HEK293 (cell line): ENCODE measurements around the gene CALHM3.

Experiments used
- CTCF ChIA-PET: fragments of 350-600 bp; formaldehyde crosslinking; extraction: SDS; loops from one replicate; lab custom pipeline; 2021; ENCODE audit warnings: antibody characterized with exemption; lab: Yijun Ruan, JAX
- POLR2A ChIA-PET: fragments of 300-600 bp; formaldehyde crosslinking; extraction: SDS; loops from one replicate; lab custom pipeline; 2020; ENCODE audit warnings: antibody characterized with exemption, inconsistent platforms; lab: Yijun Ruan, JAX
- H3K27ac ChIP-seq: fragments of 200-500 bp; sonication (Bioruptor generic); 2 replicates; pipeline ENCODE4 v1.5.1; 2014; ENCODE audit warnings: low read depth, low read length, control low read depth, inconsistent platforms; ENCODE audit errors: extremely low read depth
- H3K36me3 ChIP-seq, 2 experiments: fragments of 200-500 bp in 1 of 2; sonication (Bioruptor generic) in 1 of 2; 1 replicate in 1 of 2; 2 replicates in 1 of 2; pipeline ENCODE4 v1.5.1; 2014 to 2017; ENCODE audit warnings: inconsistent platforms in 2 of 2, low read length in 2 of 2; ENCODE audit not compliant: control insufficient read depth in 2 of 2, insufficient read depth in 1 of 2
- H3K4me1 ChIP-seq: fragments of 200-500 bp; sonication (Bioruptor generic); 2 replicates; pipeline ENCODE4 v1.5.1; 2014; ENCODE audit warnings: mild to moderate bottlenecking, low read length, inconsistent platforms; ENCODE audit not compliant: control insufficient read depth, insufficient read depth
- H3K4me3 ChIP-seq: 2 replicates; pipeline ENCODE4 v1.5.1; 2011; ENCODE audit warnings: low read depth, mild to moderate bottlenecking, control low read depth, low read length, moderate library complexity
- H3K9me3 ChIP-seq: fragments of 200-500 bp; sonication (Bioruptor generic); 2 replicates; pipeline ENCODE4 v1.5.1; 2014; ENCODE audit warnings: low read depth, low read length, inconsistent platforms; ENCODE audit not compliant: control insufficient read depth, insufficient read depth
- BCL11A ChIP-seq: fragments of 450-650 bp; formaldehyde crosslinking; IDR thresholded peaks from 2 replicates; pipeline ENCODE4 v1.5.1; 2016; ENCODE audit warnings: low read depth, missing biosample characterization, missing genetic modification characterization
- EGR2 ChIP-seq: fragments of 450-650 bp; formaldehyde crosslinking; IDR thresholded peaks from 2 replicates; pipeline ENCODE4 v1.5.1; 2016; ENCODE audit warnings: low read depth, missing biosample characterization, missing genetic modification characterization
- GLI2 ChIP-seq: fragments of 450-650 bp; formaldehyde crosslinking; IDR thresholded peaks from 2 replicates; pipeline ENCODE4; 2017; ENCODE audit warnings: missing biosample characterization, missing genetic modification characterization, low read depth, borderline replicate concordance
- GLIS1 ChIP-seq: fragments of 450-650 bp; formaldehyde crosslinking; IDR thresholded peaks from 2 replicates; pipeline ENCODE4 v1.5.1; 2016; ENCODE audit warnings: missing biosample characterization, missing genetic modification characterization
- ZFHX2 ChIP-seq: fragments of 450-650 bp; formaldehyde crosslinking; conservative IDR thresholded peaks from 2 replicates; pipeline ENCODE4 v1.5.1; 2016; ENCODE audit warnings: missing biosample characterization, missing genetic modification characterization
- ZFP69B ChIP-seq: fragments of 450-650 bp; formaldehyde crosslinking; IDR thresholded peaks from 2 replicates; pipeline ENCODE4 v1.5.1; 2016; ENCODE audit warnings: missing biosample characterization, missing genetic modification characterization
- ZNF10 ChIP-seq: fragments of 450-650 bp; formaldehyde crosslinking; IDR thresholded peaks from 2 replicates; pipeline ENCODE4 v1.5.1; 2017; ENCODE audit warnings: missing biosample characterization, missing genetic modification characterization
- TF ChIP-seq, protein P1 (sequence below): fragments of 450-650 bp; formaldehyde crosslinking; IDR thresholded peaks from 2 replicates; pipeline ENCODE4 v1.5.1; 2016; ENCODE audit warnings: missing biosample characterization, missing genetic modification characterization, borderline replicate concordance
- TF ChIP-seq, protein P2 (sequence below): fragments of 450-650 bp; formaldehyde crosslinking; IDR thresholded peaks from 2 replicates; pipeline ENCODE4 v1.5.1; 2016; ENCODE audit warnings: missing biosample characterization, missing genetic modification characterization
- TF ChIP-seq, protein P3 (sequence below): fragments of 450-650 bp; formaldehyde crosslinking; IDR thresholded peaks from 2 replicates; pipeline ENCODE4 v1.5.1; 2016; ENCODE audit warnings: missing biosample characterization, missing genetic modification characterization
- TF ChIP-seq, protein P4 (sequence below): fragments of 450-650 bp; formaldehyde crosslinking; IDR thresholded peaks from 2 replicates; pipeline ENCODE4 v1.5.1; 2016; ENCODE audit warnings: missing biosample characterization, missing genetic modification characterization, low read depth
- TF ChIP-seq, protein P5 (sequence below): fragments of 450-650 bp; formaldehyde crosslinking; IDR thresholded peaks from 2 replicates; pipeline ENCODE4 v1.5.1; 2016; ENCODE audit warnings: missing biosample characterization, missing genetic modification characterization, low read depth
- TF ChIP-seq, protein P6 (sequence below): fragments of 450-650 bp; formaldehyde crosslinking; IDR thresholded peaks from 2 replicates; pipeline ENCODE4 v1.5.1; 2016; ENCODE audit warnings: missing biosample characterization, missing genetic modification characterization
- TF ChIP-seq, protein P7 (sequence below): fragments of 450-650 bp; formaldehyde crosslinking; IDR thresholded peaks from 2 replicates; pipeline ENCODE4 v1.5.1; 2016; ENCODE audit warnings: missing biosample characterization, missing genetic modification characterization

Gene CALHM3

DNA sequence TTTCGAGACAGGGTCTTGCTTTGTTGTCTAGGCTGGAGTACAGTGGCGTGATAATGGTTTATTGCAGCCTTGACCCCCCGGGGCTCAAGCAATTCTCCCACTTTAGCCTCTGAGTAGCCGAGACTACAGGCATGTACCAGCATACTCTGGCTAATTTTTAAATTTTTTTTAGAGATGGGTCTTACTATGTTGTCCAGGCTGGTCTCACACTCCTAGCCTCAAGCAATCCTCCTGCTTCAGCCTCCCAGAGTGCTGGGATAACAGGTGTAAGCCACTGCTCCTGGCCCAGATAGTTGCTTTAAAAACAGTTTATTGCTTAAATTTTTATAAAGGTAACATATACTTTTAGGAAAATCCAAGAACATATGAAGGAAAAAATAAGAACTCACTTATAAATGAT, 40.8 kb upstream of the CALHM3 start:
- Histone ChIP-seq H3K4me3 (no peak overlapping the region), H3K9me3 (no peaks in the 10 kb centered on the region), H3K27ac (no peak overlapping the region), H3K36me3 (no peaks in the 10 kb centered on the region), H3K4me1 (no peaks in the 10 kb centered on the region)
- POLR2A ChIA-PET = no interaction called here
- TF ChIP-seq ZFP69B = no peak
- TF ChIP-seq, protein P1, sequence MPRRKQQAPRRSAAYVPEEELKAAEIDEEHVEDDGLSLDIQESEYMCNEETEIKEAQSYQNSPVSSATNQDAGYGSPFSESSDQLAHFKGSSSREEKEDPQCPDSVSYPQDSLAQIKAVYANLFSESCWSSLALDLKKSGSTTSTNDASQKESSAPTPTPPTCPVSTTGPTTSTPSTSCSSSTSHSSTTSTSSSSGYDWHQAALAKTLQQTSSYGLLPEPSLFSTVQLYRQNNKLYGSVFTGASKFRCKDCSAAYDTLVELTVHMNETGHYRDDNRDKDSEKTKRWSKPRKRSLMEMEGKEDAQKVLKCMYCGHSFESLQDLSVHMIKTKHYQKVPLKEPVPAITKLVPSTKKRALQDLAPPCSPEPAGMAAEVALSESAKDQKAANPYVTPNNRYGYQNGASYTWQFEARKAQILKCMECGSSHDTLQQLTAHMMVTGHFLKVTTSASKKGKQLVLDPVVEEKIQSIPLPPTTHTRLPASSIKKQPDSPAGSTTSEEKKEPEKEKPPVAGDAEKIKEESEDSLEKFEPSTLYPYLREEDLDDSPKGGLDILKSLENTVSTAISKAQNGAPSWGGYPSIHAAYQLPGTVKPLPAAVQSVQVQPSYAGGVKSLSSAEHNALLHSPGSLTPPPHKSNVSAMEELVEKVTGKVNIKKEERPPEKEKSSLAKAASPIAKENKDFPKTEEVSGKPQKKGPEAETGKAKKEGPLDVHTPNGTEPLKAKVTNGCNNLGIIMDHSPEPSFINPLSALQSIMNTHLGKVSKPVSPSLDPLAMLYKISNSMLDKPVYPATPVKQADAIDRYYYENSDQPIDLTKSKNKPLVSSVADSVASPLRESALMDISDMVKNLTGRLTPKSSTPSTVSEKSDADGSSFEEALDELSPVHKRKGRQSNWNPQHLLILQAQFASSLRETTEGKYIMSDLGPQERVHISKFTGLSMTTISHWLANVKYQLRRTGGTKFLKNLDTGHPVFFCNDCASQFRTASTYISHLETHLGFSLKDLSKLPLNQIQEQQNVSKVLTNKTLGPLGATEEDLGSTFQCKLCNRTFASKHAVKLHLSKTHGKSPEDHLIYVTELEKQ (tag by site-specific recombination) = no peak
- TF ChIP-seq GLI2 (tag by site-specific recombination) = no peak
- TF ChIP-seq, protein P2, sequence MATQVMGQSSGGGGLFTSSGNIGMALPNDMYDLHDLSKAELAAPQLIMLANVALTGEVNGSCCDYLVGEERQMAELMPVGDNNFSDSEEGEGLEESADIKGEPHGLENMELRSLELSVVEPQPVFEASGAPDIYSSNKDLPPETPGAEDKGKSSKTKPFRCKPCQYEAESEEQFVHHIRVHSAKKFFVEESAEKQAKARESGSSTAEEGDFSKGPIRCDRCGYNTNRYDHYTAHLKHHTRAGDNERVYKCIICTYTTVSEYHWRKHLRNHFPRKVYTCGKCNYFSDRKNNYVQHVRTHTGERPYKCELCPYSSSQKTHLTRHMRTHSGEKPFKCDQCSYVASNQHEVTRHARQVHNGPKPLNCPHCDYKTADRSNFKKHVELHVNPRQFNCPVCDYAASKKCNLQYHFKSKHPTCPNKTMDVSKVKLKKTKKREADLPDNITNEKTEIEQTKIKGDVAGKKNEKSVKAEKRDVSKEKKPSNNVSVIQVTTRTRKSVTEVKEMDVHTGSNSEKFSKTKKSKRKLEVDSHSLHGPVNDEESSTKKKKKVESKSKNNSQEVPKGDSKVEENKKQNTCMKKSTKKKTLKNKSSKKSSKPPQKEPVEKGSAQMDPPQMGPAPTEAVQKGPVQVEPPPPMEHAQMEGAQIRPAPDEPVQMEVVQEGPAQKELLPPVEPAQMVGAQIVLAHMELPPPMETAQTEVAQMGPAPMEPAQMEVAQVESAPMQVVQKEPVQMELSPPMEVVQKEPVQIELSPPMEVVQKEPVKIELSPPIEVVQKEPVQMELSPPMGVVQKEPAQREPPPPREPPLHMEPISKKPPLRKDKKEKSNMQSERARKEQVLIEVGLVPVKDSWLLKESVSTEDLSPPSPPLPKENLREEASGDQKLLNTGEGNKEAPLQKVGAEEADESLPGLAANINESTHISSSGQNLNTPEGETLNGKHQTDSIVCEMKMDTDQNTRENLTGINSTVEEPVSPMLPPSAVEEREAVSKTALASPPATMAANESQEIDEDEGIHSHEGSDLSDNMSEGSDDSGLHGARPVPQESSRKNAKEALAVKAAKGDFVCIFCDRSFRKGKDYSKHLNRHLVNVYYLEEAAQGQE (tag by site-specific recombination) = no peak
- TF ChIP-seq, protein P3, sequence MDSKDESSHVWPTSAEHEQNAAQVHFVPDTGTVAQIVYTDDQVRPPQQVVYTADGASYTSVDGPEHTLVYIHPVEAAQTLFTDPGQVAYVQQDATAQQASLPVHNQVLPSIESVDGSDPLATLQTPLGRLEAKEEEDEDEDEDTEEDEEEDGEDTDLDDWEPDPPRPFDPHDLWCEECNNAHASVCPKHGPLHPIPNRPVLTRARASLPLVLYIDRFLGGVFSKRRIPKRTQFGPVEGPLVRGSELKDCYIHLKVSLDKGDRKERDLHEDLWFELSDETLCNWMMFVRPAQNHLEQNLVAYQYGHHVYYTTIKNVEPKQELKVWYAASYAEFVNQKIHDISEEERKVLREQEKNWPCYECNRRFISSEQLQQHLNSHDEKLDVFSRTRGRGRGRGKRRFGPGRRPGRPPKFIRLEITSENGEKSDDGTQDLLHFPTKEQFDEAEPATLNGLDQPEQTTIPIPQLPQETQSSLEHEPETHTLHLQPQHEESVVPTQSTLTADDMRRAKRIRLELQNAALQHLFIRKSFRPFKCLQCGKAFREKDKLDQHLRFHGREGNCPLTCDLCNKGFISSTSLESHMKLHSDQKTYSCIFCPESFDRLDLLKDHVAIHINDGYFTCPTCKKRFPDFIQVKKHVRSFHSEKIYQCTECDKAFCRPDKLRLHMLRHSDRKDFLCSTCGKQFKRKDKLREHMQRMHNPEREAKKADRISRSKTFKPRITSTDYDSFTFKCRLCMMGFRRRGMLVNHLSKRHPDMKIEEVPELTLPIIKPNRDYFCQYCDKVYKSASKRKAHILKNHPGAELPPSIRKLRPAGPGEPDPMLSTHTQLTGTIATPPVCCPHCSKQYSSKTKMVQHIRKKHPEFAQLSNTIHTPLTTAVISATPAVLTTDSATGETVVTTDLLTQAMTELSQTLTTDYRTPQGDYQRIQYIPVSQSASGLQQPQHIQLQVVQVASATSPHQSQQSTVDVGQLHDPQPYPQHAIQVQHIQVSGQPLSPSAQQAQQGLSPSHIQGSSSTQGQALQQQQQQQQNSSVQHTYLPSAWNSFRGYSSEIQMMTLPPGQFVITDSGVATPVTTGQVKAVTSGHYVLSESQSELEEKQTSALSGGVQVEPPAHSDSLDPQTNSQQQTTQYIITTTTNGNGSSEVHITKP (tag by site-specific recombination) = no peak
- no peak for TF ChIP-seq ZNF10 (tag by site-specific recombination)
- CTCF ChIA-PET = no interaction called here

DNA sequence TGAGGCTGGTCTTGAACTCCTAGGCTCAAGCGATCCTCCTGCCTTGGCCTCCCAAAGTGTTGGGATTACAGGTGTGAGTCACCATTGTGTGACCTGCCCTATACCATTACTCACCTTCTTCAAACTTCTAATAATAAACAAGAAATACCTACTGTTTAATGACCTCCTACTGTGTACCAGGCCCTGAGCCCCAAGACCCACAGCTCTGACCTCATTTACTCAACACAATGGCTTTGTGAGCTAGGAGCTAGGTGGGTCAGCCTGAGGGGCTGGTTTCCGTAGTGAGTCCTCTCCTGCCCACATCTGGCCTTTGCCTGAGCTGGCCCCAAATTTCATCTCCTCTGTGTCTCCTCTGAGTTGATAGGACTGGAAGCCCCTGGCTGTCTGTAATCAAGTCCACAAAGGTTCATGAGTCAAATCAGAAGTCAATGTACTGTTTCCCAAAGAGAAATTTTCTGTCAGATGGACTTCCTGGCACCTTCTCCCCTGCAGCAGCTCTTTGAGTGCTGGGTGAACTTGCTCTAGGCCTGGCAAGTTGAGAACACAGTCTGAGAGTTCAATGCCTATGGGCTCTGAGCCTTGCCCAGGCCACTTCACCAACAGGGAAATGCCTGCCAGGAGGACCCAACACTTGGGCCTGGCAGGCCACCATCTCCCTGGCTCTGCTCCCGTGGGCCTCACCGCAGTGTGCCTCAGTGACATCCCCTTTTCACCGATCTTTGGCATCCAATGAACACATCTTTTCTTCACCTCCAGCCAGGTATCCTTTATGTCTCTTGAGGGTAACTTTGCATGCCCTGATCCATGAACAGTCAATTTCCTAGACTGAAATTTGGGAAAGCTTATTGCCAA, 38.4 kb upstream of the CALHM3 start:
- H3K27ac ChIP-seq = no peak overlapping the region
- CTCF ChIA-PET = interaction anchor here (1.0 to 1.3 kb wide), 3 partner anchors 10 to 49 kb away, joined by 3 read pairs; no protein-coding TSS in a partner anchor
- H3K9me3 ChIP-seq = no peaks in the 10 kb centered on the region
- POLR2A ChIA-PET = no interaction called here
- no peaks in the 10 kb centered on the region for H3K4me1 ChIP-seq
- H3K36me3 ChIP-seq = no peaks in the 10 kb centered on the region
- no peak overlapping the region for H3K4me3 ChIP-seq
- TF ChIP-seq, protein P4, sequence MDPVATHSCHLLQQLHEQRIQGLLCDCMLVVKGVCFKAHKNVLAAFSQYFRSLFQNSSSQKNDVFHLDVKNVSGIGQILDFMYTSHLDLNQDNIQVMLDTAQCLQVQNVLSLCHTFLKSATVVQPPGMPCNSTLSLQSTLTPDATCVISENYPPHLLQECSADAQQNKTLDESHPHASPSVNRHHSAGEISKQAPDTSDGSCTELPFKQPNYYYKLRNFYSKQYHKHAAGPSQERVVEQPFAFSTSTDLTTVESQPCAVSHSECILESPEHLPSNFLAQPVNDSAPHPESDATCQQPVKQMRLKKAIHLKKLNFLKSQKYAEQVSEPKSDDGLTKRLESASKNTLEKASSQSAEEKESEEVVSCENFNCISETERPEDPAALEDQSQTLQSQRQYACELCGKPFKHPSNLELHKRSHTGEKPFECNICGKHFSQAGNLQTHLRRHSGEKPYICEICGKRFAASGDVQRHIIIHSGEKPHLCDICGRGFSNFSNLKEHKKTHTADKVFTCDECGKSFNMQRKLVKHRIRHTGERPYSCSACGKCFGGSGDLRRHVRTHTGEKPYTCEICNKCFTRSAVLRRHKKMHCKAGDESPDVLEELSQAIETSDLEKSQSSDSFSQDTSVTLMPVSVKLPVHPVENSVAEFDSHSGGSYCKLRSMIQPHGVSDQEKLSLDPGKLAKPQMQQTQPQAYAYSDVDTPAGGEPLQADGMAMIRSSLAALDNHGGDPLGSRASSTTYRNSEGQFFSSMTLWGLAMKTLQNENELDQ (tag by site-specific recombination) = no peak
- TF ChIP-seq GLIS1 (tag by site-specific recombination) = 0 out of 2 replicates have a peak, but pooled peaks have one; percentile 18
- TF ChIP-seq BCL11A (tag by site-specific recombination) = no peak
- TF ChIP-seq, protein P5, sequence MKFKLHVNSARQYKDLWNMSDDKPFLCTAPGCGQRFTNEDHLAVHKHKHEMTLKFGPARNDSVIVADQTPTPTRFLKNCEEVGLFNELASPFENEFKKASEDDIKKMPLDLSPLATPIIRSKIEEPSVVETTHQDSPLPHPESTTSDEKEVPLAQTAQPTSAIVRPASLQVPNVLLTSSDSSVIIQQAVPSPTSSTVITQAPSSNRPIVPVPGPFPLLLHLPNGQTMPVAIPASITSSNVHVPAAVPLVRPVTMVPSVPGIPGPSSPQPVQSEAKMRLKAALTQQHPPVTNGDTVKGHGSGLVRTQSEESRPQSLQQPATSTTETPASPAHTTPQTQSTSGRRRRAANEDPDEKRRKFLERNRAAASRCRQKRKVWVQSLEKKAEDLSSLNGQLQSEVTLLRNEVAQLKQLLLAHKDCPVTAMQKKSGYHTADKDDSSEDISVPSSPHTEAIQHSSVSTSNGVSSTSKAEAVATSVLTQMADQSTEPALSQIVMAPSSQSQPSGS = no peak
- TF ChIP-seq, protein P6, sequence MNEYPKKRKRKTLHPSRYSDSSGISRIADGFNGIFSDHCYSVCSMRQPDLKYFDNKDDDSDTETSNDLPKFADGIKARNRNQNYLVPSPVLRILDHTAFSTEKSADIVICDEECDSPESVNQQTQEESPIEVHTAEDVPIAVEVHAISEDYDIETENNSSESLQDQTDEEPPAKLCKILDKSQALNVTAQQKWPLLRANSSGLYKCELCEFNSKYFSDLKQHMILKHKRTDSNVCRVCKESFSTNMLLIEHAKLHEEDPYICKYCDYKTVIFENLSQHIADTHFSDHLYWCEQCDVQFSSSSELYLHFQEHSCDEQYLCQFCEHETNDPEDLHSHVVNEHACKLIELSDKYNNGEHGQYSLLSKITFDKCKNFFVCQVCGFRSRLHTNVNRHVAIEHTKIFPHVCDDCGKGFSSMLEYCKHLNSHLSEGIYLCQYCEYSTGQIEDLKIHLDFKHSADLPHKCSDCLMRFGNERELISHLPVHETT (tag by site-specific recombination) = no peak
- TF ChIP-seq, protein P7, sequence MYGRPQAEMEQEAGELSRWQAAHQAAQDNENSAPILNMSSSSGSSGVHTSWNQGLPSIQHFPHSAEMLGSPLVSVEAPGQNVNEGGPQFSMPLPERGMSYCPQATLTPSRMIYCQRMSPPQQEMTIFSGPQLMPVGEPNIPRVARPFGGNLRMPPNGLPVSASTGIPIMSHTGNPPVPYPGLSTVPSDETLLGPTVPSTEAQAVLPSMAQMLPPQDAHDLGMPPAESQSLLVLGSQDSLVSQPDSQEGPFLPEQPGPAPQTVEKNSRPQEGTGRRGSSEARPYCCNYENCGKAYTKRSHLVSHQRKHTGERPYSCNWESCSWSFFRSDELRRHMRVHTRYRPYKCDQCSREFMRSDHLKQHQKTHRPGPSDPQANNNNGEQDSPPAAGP (tag by site-specific recombination) = peak; percentile 34; the same call in 1 of the 2 replicates
- TF ChIP-seq EGR2 (tag by site-specific recombination) = peak; percentile 65; the same call in 1 of the 2 replicates
- peak; percentile 48 for TF ChIP-seq ZFHX2 (tag by site-specific recombination)
